HCT116 (cell line): ENCODE data around the gene HMCN2. TPM values are rescaled to one million over a fixed set of nuclear protein-coding genes. Genes with fewer than 3 reads are reported as not detected.

Experiments used
- ATAC-seq: fragments of 200-7000 bp; cut with Tn5 transposase; 2 replicates; pipeline ENCODE4 v1.9.1; 2020; ENCODE audit warnings: mild to moderate bottlenecking, moderate library complexity
- BruUV-seq: library from RNA; stranded (reverse); fragments of 400-500 nt; replicated peaks from 2 replicates; lab custom pipeline; 2021; lab: Mats Ljungman, UMichigan
- CTCF ChIA-PET: fragments of 300-600 bp; sonication (Branson Sonifier 250); formaldehyde crosslinking; loops from one replicate; lab custom pipeline; 2021; ENCODE audit warnings: antibody characterized with exemption; lab: Charles Lee
- POLR2A ChIA-PET: fragments of 300-600, 350-600 bp; sonication (Branson Sonifier 250); formaldehyde crosslinking; loops from one replicate; lab custom pipeline; 2021; ENCODE audit warnings: antibody characterized with exemption; lab: Charles Lee
- RAD21 ChIA-PET, 2 experiments: fragments of 300-600 bp; sonication (Branson Sonifier 250); formaldehyde crosslinking; loops; one replicate each; lab custom pipeline; 2023; ENCODE audit warnings: low total read pairs in 2 of 2; ENCODE audit not compliant: uncharacterized antibody in 2 of 2, unreplicated experiment in 2 of 2, low non-redundant PET in 1 of 2; lab: Charles Lee
- DNase-seq: peaks from one replicate; pipeline ENCODE4 v3.0.0-alpha.2; 2010; ENCODE audit warnings: low read depth, low spot score
- H2AFZ ChIP-seq: fragments of 200-600 bp; shearing (Covaris generic), sonication (generic); 2 replicates; pipeline ENCODE4 v1.6.1; 2017; ENCODE audit warnings: low read depth, mixed run types, mixed read lengths, antibody characterized with exemption, low read length; ENCODE audit not compliant: poor library complexity, severe bottlenecking
- H3K27ac ChIP-seq: 2 replicates; pipeline ENCODE4 v1.5.1; 2012; ENCODE audit warnings: low read depth, low read length
- H3K27me3 ChIP-seq: fragments of 200-600 bp; sonication (generic); 2 replicates; pipeline ENCODE4 v1.6.1; 2016; ENCODE audit warnings: mixed run types, low read length, mixed read lengths; ENCODE audit not compliant: insufficient read depth
- H3K36me3 ChIP-seq, 2 experiments: fragments of 200-500 bp in 1 of 2; fragments of 200-600 bp in 1 of 2; sonication (Bioruptor generic) in 1 of 2; sonication (generic) in 1 of 2; 2 replicates each; pipeline versions ENCODE4 v1.5.1 to v1.6.1; 2014 to 2016; ENCODE audit warnings: low read length in 2 of 2, inconsistent platforms in 1 of 2, mixed read lengths in 1 of 2, mixed run types in 1 of 2; ENCODE audit not compliant: insufficient read depth in 2 of 2, control insufficient read depth in 1 of 2
- H3K4me1 ChIP-seq, 2 experiments: fragments of 200-600 bp in 1 of 2; sonication (generic) in 1 of 2; 2 replicates each; pipeline versions ENCODE4 v1.5.1 to v1.6.1; 2012 to 2017; ENCODE audit warnings: low read length in 2 of 2, inconsistent platforms in 1 of 2, mild to moderate bottlenecking in 1 of 2, mixed read lengths in 1 of 2, mixed run types in 1 of 2, moderate library complexity in 1 of 2; ENCODE audit not compliant: insufficient read depth in 2 of 2, control insufficient read depth in 1 of 2
- H3K4me2 ChIP-seq: fragments of 200-600 bp; sonication (generic); 2 replicates; pipeline ENCODE4 v1.6.1; 2017; ENCODE audit warnings: mixed run types, low read length, mixed read lengths
- H3K4me3 ChIP-seq, 2 experiments: fragments of 200-600 bp in 1 of 2; sonication (generic) in 1 of 2; replicated peaks in 1 of 2; 2 replicates each; pipeline ENCODE4 v1.5.1; 2011 to 2016; ENCODE audit warnings: low read length in 2 of 2, control low read depth in 1 of 2, low read depth in 1 of 2, mild to moderate bottlenecking in 1 of 2, mixed read lengths in 1 of 2, mixed run types in 1 of 2
- H3K79me2 ChIP-seq: fragments of 200-600 bp; sonication (generic); 2 replicates; pipeline ENCODE4 v1.6.1; 2017; ENCODE audit warnings: mild to moderate bottlenecking, mixed run types, low read length, moderate library complexity, mixed read lengths; ENCODE audit not compliant: insufficient read depth
- H3K9ac ChIP-seq: fragments of 200-600 bp; sonication (generic); 2 replicates; pipeline ENCODE4 v1.6.1; 2016; ENCODE audit warnings: low read length, mixed read lengths
- H3K9me2 ChIP-seq: fragments of 200-600 bp; sonication (generic), shearing (Covaris generic); 2 replicates; pipeline ENCODE4 v1.6.1; 2017; ENCODE audit warnings: mixed run types, mild to moderate bottlenecking, moderate library complexity; ENCODE audit not compliant: insufficient read depth
- H3K9me3 ChIP-seq, 2 experiments: fragments of 200-500 bp in 1 of 2; fragments of 200-600 bp in 1 of 2; sonication (Bioruptor generic) in 1 of 2; sonication (generic) in 1 of 2; 2 replicates each; pipeline ENCODE4 v1.6.1; 2014 to 2017; ENCODE audit warnings: low read length in 2 of 2, mixed read lengths in 2 of 2, inconsistent platforms in 1 of 2, low read depth in 1 of 2, mild to moderate bottlenecking in 1 of 2, mixed run types in 1 of 2, moderate library complexity in 1 of 2; ENCODE audit not compliant: control insufficient read depth in 1 of 2, insufficient read depth in 1 of 2
- H4K20me1 ChIP-seq: fragments of 200-600 bp; sonication (generic), shearing (Covaris generic); 2 replicates; pipeline ENCODE4 v1.6.1; 2017; ENCODE audit warnings: mixed run types, mild to moderate bottlenecking, moderate library complexity; ENCODE audit not compliant: insufficient read depth
- CBX3 ChIP-seq: IDR thresholded peaks from 2 replicates; pipeline ENCODE4 v1.6.1; 2012; ENCODE audit warnings: low read depth
- EZH2phosphoT487 ChIP-seq: fragments of 200-600 bp; IDR thresholded peaks from 2 replicates; pipeline ENCODE4 v1.6.1; 2018; ENCODE audit warnings: antibody characterized with exemption, borderline replicate concordance
- POLR2AphosphoS5 ChIP-seq: IDR thresholded peaks from 2 replicates; pipeline ENCODE4 v1.6.1; 2011; ENCODE audit warnings: mild to moderate bottlenecking, low read depth, low read length, moderate library complexity
- SP1 ChIP-seq: IDR thresholded peaks from 2 replicates; pipeline ENCODE4 v1.6.1; 2012; ENCODE audit warnings: low read depth
- SRF ChIP-seq: IDR thresholded peaks from 2 replicates; pipeline ENCODE4 v1.6.1; 2012; ENCODE audit warnings: low read depth
- YY1 ChIP-seq: IDR thresholded peaks from 2 replicates; pipeline ENCODE4 v1.6.1; 2011; ENCODE audit warnings: low read length, low read depth, moderate library complexity, mild to moderate bottlenecking; ENCODE audit not compliant: insufficient replicate concordance; ENCODE audit errors: extremely low read depth
- ZFX ChIP-seq: fragments of 450-650 bp; IDR thresholded peaks from 2 replicates; pipeline ENCODE4 v1.6.1; 2017
- ZNF274 ChIP-seq: fragments of 200-500 bp; sonication (Bioruptor generic); IDR thresholded peaks from 2 replicates; pipeline ENCODE4 v1.6.1; 2014; ENCODE audit warnings: mild to moderate bottlenecking, low read depth, low read length, inconsistent platforms
- intact Hi-C: fragments of 100-400 bp; cut with micrococcal nuclease; formaldehyde crosslinking; loops from 2 replicates; pipeline ENCODE4 v1.10.0; 2022
- total RNA-seq: library from RNA; stranded (reverse); gene quantifications from one replicate; pipeline ENCODE4 v1.2.1, GENCODE V29; 2021; ENCODE audit not compliant: unreplicated experiment
- TF ChIP-seq, protein P1 (sequence below): IDR thresholded peaks from 2 replicates; pipeline ENCODE4 v1.6.1; 2012; ENCODE audit warnings: low read depth
- TF ChIP-seq, protein P2 (sequence below): IDR thresholded peaks from 2 replicates; pipeline ENCODE4 v1.6.1; 2012

HMCN2 gene
- total RNA-seq, 1 experiment from 2014 or later, result 0.22 TPM

DNA sequence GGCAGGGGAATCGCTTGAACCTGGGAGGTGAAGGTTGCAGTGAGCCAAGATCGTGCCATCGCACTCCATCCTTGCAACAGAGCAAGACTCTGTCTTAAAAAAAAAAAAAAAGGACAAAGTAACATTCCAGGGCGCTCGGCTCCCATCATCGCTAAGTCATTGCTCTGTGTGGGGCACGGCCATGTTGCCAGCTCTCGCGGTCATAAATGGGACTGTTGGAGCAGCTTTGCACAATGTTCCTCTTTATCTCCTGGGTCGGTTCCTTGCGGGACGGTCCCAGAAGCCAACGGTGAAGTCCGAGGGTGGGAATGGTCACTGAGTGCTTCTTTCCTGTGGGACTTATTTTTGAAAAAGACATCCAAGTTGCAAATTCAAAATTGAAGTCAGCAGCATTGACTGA, 65.5 kb downstream of the HMCN2 start:
- peaks cover 9 to 23% of the 10 kb centered on the region in 2 experiments; a peak in 3 of 4 replicates for H3K4me1 ChIP-seq
- no peak for ATAC-seq
- no peaks in the 10 kb centered on the region for H3K9me2 ChIP-seq
- no peak overlapping the region for H3K4me2 ChIP-seq
- no peak overlapping the region for H3K4me3 ChIP-seq
- ChIA-PET RAD21 (interaction anchor here in 1 of 2 experiments (0.6 kb wide), 1 partner anchor 240 kb away, joined by 3 read pairs; no protein-coding TSS in a partner anchor), CTCF (no interaction called here)
- H3K36me3 ChIP-seq, result no peaks in the 10 kb centered on the region
- no TSS peak for BruUV-seq
- H4K20me1 ChIP-seq, result no peaks in the 10 kb centered on the region
- H3K9me3 ChIP-seq, result no peaks in the 10 kb centered on the region
- TF ChIP-seq POLR2AphosphoS5 (no peak), EZH2phosphoT487 (no peak), SP1 (no peak), YY1 (no peak), CBX3 (no peak), ZNF274 (no peak), SRF (no peak), ZFX (no peak)
- TF ChIP-seq, protein P1, sequence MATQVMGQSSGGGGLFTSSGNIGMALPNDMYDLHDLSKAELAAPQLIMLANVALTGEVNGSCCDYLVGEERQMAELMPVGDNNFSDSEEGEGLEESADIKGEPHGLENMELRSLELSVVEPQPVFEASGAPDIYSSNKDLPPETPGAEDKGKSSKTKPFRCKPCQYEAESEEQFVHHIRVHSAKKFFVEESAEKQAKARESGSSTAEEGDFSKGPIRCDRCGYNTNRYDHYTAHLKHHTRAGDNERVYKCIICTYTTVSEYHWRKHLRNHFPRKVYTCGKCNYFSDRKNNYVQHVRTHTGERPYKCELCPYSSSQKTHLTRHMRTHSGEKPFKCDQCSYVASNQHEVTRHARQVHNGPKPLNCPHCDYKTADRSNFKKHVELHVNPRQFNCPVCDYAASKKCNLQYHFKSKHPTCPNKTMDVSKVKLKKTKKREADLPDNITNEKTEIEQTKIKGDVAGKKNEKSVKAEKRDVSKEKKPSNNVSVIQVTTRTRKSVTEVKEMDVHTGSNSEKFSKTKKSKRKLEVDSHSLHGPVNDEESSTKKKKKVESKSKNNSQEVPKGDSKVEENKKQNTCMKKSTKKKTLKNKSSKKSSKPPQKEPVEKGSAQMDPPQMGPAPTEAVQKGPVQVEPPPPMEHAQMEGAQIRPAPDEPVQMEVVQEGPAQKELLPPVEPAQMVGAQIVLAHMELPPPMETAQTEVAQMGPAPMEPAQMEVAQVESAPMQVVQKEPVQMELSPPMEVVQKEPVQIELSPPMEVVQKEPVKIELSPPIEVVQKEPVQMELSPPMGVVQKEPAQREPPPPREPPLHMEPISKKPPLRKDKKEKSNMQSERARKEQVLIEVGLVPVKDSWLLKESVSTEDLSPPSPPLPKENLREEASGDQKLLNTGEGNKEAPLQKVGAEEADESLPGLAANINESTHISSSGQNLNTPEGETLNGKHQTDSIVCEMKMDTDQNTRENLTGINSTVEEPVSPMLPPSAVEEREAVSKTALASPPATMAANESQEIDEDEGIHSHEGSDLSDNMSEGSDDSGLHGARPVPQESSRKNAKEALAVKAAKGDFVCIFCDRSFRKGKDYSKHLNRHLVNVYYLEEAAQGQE, result no peak
- TF ChIP-seq, protein P2, sequence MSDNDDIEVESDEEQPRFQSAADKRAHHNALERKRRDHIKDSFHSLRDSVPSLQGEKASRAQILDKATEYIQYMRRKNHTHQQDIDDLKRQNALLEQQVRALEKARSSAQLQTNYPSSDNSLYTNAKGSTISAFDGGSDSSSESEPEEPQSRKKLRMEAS, result no peak
- TF ChIP-seq, all 23 proteins: peak for 0
- no peak for DNase-seq
- intact Hi-C loops, result no loop called here
- H3K27me3 ChIP-seq, result peaks cover 18% of the 10 kb centered on the region; the same call in 1 of the 2 replicates
- H3K27ac ChIP-seq, result no peak overlapping the region
- H2AFZ ChIP-seq, result no peak overlapping the region
- no peaks in the 10 kb centered on the region for H3K79me2 ChIP-seq
- POLR2A ChIA-PET, result no interaction called here
- no peak overlapping the region for H3K9ac ChIP-seq
